Hepatocyte (in vitro differentiated cells): ENCODE data around the gene DLEC1.

Experiments
- EZH2 ChIP-seq: fragments of 200-600 bp; sonication (generic); IDR thresholded peaks from 2 replicates; pipeline ENCODE4 v1.6.1; 2016; ENCODE audit warnings: antibody characterized with exemption, mild to moderate bottlenecking, borderline replicate concordance
- EZH2phosphoT487 ChIP-seq: fragments of 200-600 bp; sonication (generic); IDR thresholded peaks from one replicate; pipeline ENCODE4 v1.6.1; 2018; ENCODE audit warnings: antibody characterized with exemption, mild to moderate bottlenecking, low read depth, moderate library complexity; ENCODE audit not compliant: unreplicated experiment, severe bottlenecking
- TF ChIP-seq, protein P1 (sequence below): fragments of 200-600 bp; sonication (generic); IDR thresholded peaks from 2 replicates; pipeline ENCODE4 v1.5.1; 2016; ENCODE audit warnings: antibody characterized with exemption, mild to moderate bottlenecking; ENCODE audit not compliant: poor library complexity

DNA sequence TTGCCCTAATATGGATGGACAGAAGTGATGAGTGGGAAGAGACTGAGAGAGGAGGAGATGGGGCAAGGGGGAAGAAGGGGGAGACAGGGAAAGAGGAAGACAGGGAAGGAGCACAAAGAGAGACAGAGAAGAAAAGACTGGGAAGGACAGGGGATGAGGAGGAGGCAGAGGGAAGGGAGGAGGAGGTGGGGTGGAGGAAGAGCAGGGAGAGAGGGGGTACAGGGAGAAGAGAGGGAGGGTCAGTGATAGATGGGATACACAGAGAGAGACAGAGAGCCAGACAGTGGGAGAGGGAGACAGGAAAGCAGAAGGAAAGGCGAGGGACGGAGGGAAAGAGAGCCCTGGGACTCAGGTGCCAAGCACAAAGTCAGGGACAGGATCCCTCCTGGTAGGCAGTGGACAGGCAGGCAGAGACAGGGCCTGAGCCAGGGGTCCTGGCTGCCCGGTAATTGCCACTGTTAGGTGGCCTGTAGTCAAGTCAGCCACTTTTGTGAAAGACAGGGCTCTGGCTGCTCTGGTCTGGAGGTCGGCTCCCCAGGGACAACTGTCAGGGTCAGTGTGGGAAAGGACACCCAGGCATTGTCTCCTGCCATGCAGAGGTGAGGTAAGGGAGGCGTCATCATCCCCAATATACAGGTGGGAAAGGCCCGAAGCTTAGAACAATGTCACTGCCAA is 38.6 kb upstream of the DLEC1 start:
- TF ChIP-seq, protein P1, sequence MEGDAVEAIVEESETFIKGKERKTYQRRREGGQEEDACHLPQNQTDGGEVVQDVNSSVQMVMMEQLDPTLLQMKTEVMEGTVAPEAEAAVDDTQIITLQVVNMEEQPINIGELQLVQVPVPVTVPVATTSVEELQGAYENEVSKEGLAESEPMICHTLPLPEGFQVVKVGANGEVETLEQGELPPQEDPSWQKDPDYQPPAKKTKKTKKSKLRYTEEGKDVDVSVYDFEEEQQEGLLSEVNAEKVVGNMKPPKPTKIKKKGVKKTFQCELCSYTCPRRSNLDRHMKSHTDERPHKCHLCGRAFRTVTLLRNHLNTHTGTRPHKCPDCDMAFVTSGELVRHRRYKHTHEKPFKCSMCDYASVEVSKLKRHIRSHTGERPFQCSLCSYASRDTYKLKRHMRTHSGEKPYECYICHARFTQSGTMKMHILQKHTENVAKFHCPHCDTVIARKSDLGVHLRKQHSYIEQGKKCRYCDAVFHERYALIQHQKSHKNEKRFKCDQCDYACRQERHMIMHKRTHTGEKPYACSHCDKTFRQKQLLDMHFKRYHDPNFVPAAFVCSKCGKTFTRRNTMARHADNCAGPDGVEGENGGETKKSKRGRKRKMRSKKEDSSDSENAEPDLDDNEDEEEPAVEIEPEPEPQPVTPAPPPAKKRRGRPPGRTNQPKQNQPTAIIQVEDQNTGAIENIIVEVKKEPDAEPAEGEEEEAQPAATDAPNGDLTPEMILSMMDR, result no peak
- TF ChIP-seq EZH2phosphoT487, result no peak
- TF ChIP-seq EZH2, result no peak
